Brain microvascular endothelial cell (primary cell): ENCODE results near the gene DEGS1.

ENCODE experiments used
- DNase-seq: peaks from one replicate; pipeline ENCODE4 v3.0.0-alpha.2; 2020
- H3K27ac ChIP-seq: fragments of 250-450 bp; sonication (Bioruptor Pico); 2 replicates; pipeline ENCODE4 v1.5.1; 2020; ENCODE audit warnings: mild to moderate bottlenecking, moderate library complexity
- H3K27me3 ChIP-seq: fragments of 250-450 bp; sonication (Bioruptor Pico); replicated peaks from 2 replicates; pipeline ENCODE4 v1.5.1; 2020; ENCODE audit warnings: mild to moderate bottlenecking
- H3K36me3 ChIP-seq: fragments of 250-450 bp; sonication (Bioruptor Pico); replicated peaks from 2 replicates; pipeline ENCODE4 v1.5.1; 2020; ENCODE audit warnings: mild to moderate bottlenecking
- H3K4me3 ChIP-seq: 2 replicates; pipeline ENCODE4 v1.5.1; 2011; ENCODE audit warnings: low read depth, mild to moderate bottlenecking, control low read depth, low read length, moderate library complexity
- CTCF ChIP-seq: IDR thresholded peaks from 2 replicates; pipeline ENCODE4 v1.5.1; 2011; ENCODE audit warnings: low read depth, mild to moderate bottlenecking, moderate library complexity, low read length, control low read depth, inconsistent platforms; ENCODE audit errors: missing control alignments
- in situ Hi-C: cut with HindIII; loops from 2 replicates; pipeline ENCODE4 v1.10.0; 2017; ENCODE audit warnings: low sequenced_read_pairs, low pct_ligation_motif_present

DEGS1 gene

GRCh38 chr1:224235813-224236493 is 52.9 kb downstream of the DEGS1 start:
- Histone ChIP-seq H3K4me3 (no peak overlapping the region), H3K27ac (no peak overlapping the region), H3K36me3 (peaks cover 18% of the 10 kb centered on the region), H3K27me3 (no peaks in the 10 kb centered on the region)
- in situ Hi-C loops, result no loop called here
- DNase-seq, result no peak
- no peak for TF ChIP-seq CTCF

- no peak overlapping the region for H3K27ac ChIP-seq
- no peaks in the 10 kb centered on the region for H3K27me3 ChIP-seq
- H3K4me3 ChIP-seq, result no peak overlapping the region
- no peak for DNase-seq
- peaks cover 18% of the 10 kb centered on the region for H3K36me3 ChIP-seq
- TF ChIP-seq CTCF, result no peak
- in situ Hi-C loops, result no loop called here
Measured at GRCh38 chr1:224237119-224237881, 54.3 kb downstream of the DEGS1 start.

GRCh38 chr1:224238212-224238611 is 55.2 kb downstream of the DEGS1 start:
- H3K4me3 ChIP-seq, result no peak overlapping the region
- TF ChIP-seq CTCF, result no peak
- no peak for DNase-seq
- H3K36me3 ChIP-seq, result peaks cover 13% of the 10 kb centered on the region
- H3K27ac ChIP-seq, result no peak overlapping the region
- no peaks in the 10 kb centered on the region for H3K27me3 ChIP-seq
- in situ Hi-C loops, result no loop called here

- no peak overlapping the region for H3K4me3 ChIP-seq
- TF ChIP-seq CTCF, result no peak
- peaks cover 13% of the 10 kb centered on the region for H3K36me3 ChIP-seq
- in situ Hi-C loops, result no loop called here
- no peak overlapping the region for H3K27ac ChIP-seq
- no peaks in the 10 kb centered on the region for H3K27me3 ChIP-seq
- DNase-seq, result no peak
Measured at GRCh38 chr1:224238756-224239155, 55.7 kb downstream of the DEGS1 start.
